ENCODE data around the gene EIF3B.

EIF3B gene

GRCh38 chr7:2405601-2406345 lies 51.1 kb downstream of the EIF3B start:
- no peak for DNase-seq (ENCODE audit: low spot score)
- TF ChIP-seq CTCF (IDR thresholded peaks at IDR 0.05), result no peak
- Histone ChIP-seq H3K4me3 (peak overlapping the region; percentile 28), H3K27ac (no peak overlapping the region)

- H3K4me3 ChIP-seq, result no peak overlapping the region
- DNase-seq (ENCODE audit: low spot score), result no peak
- H3K27ac ChIP-seq, result peak overlapping the region in 1 of 2 donors; percentile 38
- no peak for TF ChIP-seq CTCF (IDR thresholded peaks at IDR 0.05)
These were observed 55.3 kb downstream of the EIF3B start for GRCh38 chr7:2409745-2410414.

- no peak overlapping the region for H3K4me3 ChIP-seq
- no peak overlapping the region for H3K27ac ChIP-seq
- no peak for DNase-seq (ENCODE audit: low spot score)
- TF ChIP-seq CTCF (IDR thresholded peaks at IDR 0.05), result no peak
These were observed 56.4 kb downstream of the EIF3B start for GRCh38 chr7:2411049-2411448.

GRCh38 chr7:2411815-2412586 lies 57.4 kb downstream of the EIF3B start:
- TF ChIP-seq CTCF (IDR thresholded peaks at IDR 0.05), result no peak
- H3K27ac ChIP-seq, result peak overlapping the region in 1 of 2 donors; percentile 63
- DNase-seq (ENCODE audit: low spot score), result no peak
- peak overlapping the region; percentile 15 for H3K4me3 ChIP-seq

GRCh38 chr7:2412587-2413201 lies 58.1 kb downstream of the EIF3B start:
- no peak for DNase-seq (ENCODE audit: low spot score)
- peak overlapping the region; percentile 15 for H3K4me3 ChIP-seq
- peak overlapping the region in 1 of 2 donors; percentile 75 for H3K27ac ChIP-seq
- no peak for TF ChIP-seq CTCF (IDR thresholded peaks at IDR 0.05)

GRCh38 chr7:2416063-2416462 lies 61.4 kb downstream of the EIF3B start:
- Histone ChIP-seq H3K27ac (no peak overlapping the region), H3K4me3 (no peak overlapping the region)
- DNase-seq (ENCODE audit: low spot score), result no peak
- TF ChIP-seq CTCF (IDR thresholded peaks at IDR 0.05), result no peak

Measured in coronary artery (tissue), 2 donors.